ENCODE results near the gene AKR1C2. TPM values are rescaled to one million over a fixed set of nuclear protein-coding genes. Genes with fewer than 3 reads are reported as not detected.
"Not testable (repeated sequence)": the region's sequence is repeated elsewhere in the genome, so short reads cannot be mapped to it uniquely, and the experiment has no call there.

Gene AKR1C2
- total and polyA plus RNA-seq, 7 experiments from 2014 or later, result 0.15 TPM; not detected in 6

DNA sequence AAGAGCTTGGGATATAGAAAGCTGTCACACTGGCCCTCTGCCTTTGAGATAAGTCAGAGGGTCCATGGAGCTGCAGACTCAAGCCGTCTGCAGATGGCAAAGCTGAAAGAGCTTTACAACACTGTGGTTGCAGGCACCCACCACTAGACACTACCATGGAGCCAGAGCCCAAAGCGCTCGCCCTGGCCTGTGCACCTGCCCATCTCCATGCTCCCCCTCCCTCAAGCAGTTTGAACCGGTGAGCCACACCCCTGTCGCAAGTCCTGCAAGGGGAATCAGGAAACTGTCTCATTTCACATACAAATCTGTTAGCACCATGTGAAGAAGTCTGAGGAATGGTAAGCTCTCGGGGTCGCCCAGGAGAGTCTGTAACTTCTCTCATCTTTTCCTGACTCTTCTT, 6.4 kb upstream of the AKR1C2 start:
- H3K9me3 ChIP-seq (ENCODE audit: control insufficient read depth in 2 of 3, low read length in 3 of 3); H3K36me3 ChIP-seq (ENCODE audit: control insufficient read depth in 2 of 3, insufficient read depth in 3 of 3, low read length in 3 of 3); H3K4me1 Mint-ChIP-seq; H3K4me1 ChIP-seq (ENCODE audit: control insufficient read depth in 2 of 2, insufficient read depth in 2 of 2, low read length in 2 of 2); CTCF ChIA-PET; POLR2A ChIA-PET; H3K36me3 Mint-ChIP-seq; H3K27ac ChIP-seq (ENCODE audit: low read depth, low read length); DNase-seq; H3K4me3 Mint-ChIP-seq; H3K27ac Mint-ChIP-seq; H3K27me3 ChIP-seq (ENCODE audit: control insufficient read depth in 2 of 2, insufficient read depth in 2 of 2, low read length in 2 of 2); ATAC-seq; H3K4me3 ChIP-seq (ENCODE audit: low read length): not testable (repeated sequence)
- Mint-ChIP-seq H3K9me3 (peaks cover 0 to 13% (median 4%) of the 10 kb centered on the region in 11 donors), H3K27me3 (peaks cover 0 to 18% (median 6%) of the 10 kb centered on the region in 5 donors)
- intact Hi-C loops (cut with micrococcal nuclease), result loop anchor here in 1 of 2 donors (5.0 kb wide), 1 partner anchor 58 kb away; no protein-coding TSS in a partner anchor

DNA sequence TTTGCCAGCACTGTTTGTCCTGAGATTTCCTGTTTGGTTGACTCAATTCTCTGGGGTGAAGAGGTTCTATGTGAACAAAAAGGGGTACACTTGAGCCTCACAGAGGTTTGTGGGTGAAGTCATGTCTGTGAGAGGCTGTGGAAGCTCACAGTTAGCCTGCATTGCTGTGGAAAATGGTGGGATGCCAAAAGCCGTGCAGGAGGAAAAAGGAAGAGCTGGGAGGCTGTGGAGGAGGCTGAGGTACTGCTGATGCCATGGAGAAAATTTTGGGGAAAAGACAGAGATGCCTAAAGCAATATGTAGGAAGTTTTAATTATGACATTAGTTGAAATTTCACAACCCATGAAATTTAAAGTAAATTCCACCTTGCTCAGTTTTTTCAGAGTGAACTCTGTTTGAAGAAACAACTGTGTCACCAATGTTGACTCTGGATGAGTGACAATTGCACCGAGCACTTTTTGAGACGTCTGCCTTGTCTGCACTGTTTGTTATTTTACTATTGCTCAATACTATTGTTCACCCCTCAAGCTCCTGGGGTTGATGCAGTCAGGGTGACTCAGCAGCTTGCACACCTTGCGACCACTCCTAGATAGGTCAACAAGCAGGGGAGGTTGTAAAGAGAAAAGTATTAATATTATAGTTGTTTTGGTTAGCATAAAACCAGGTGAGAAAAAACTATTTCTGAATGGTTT, 5.3 kb upstream of the AKR1C2 start:
- H3K4me3 ChIP-seq (ENCODE audit: low read length); H3K4me3 Mint-ChIP-seq; H3K9me3 ChIP-seq (ENCODE audit: control insufficient read depth in 2 of 3, low read length in 3 of 3); H3K4me1 ChIP-seq (ENCODE audit: control insufficient read depth in 2 of 2, insufficient read depth in 2 of 2, low read length in 2 of 2); CTCF ChIA-PET; H3K27ac Mint-ChIP-seq; H3K4me1 Mint-ChIP-seq; H3K36me3 Mint-ChIP-seq; H3K27me3 ChIP-seq (ENCODE audit: control insufficient read depth in 2 of 2, insufficient read depth in 2 of 2, low read length in 2 of 2); H3K36me3 ChIP-seq (ENCODE audit: control insufficient read depth in 2 of 3, insufficient read depth in 3 of 3, low read length in 3 of 3); ATAC-seq; POLR2A ChIA-PET; DNase-seq; H3K27ac ChIP-seq (ENCODE audit: low read depth, low read length): not testable (repeated sequence)
- H3K9me3 Mint-ChIP-seq, result peaks cover 0 to 14% (median 4%) of the 10 kb centered on the region in 11 donors
- peaks cover 0 to 18% (median 6%) of the 10 kb centered on the region in 5 donors for H3K27me3 Mint-ChIP-seq
- intact Hi-C loops (cut with micrococcal nuclease), result loop anchor here in 1 of 2 donors (5.0 kb wide), 1 partner anchor 52 kb away; no protein-coding TSS in a partner anchor

DNA sequence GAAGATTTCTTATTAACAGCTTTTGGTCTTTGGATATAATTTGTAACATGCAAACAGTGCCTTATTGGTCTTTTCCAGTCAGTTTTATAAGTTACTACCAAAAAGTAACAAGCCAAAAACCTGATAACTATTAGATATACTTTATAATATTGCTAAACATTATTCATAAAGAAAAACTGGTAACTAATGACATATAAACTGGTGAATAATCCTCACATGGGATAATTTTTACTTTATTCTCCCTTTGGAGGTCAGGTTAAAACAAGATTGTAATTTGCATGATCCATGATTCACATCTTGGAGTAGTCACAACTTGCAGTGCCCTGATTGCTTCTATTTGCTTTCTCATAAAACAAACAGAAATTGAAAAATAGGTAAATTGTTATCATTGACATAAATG, 844 bp upstream of the AKR1C2 start:
- H3K4me3 ChIP-seq (ENCODE audit: low read length); intact Hi-C loops (cut with micrococcal nuclease); H3K9me3 ChIP-seq (ENCODE audit: control insufficient read depth in 2 of 3, low read length in 3 of 3); H3K36me3 ChIP-seq (ENCODE audit: control insufficient read depth in 2 of 3, insufficient read depth in 3 of 3, low read length in 3 of 3); ATAC-seq; H3K36me3 Mint-ChIP-seq; H3K27me3 ChIP-seq (ENCODE audit: control insufficient read depth in 2 of 2, insufficient read depth in 2 of 2, low read length in 2 of 2); H3K4me1 Mint-ChIP-seq; H3K4me3 Mint-ChIP-seq; H3K27ac Mint-ChIP-seq; CTCF ChIA-PET; H3K27ac ChIP-seq (ENCODE audit: low read depth, low read length); POLR2A ChIA-PET; H3K4me1 ChIP-seq (ENCODE audit: control insufficient read depth in 2 of 2, insufficient read depth in 2 of 2, low read length in 2 of 2); DNase-seq: not testable (repeated sequence)
- Mint-ChIP-seq H3K27me3 (peaks cover 0 to 10% (median 2%) of the 10 kb centered on the region in 5 donors), H3K9me3 (peaks cover 0 to 14% (median 4%) of the 10 kb centered on the region in 11 donors)

DNA sequence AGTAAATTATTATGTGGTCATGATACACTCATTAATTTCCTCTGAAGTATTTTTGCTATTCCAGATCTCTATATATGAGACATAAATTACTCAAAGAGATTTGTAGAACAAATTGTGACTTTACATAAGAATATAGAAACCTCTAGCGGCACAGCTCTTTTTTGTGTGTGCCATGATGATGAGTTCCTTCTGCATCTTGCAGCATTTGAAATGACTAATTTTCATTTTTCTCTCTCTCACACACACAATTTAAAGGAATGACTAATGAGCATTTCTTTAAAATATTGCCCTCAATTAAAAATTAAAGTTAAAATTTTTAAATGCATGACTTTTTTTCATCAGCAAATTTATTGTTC, 351 bp upstream of the AKR1C2 start:
- POLR2A ChIA-PET; H3K36me3 Mint-ChIP-seq; H3K4me1 ChIP-seq (ENCODE audit: control insufficient read depth in 2 of 2, insufficient read depth in 2 of 2, low read length in 2 of 2); H3K27me3 ChIP-seq (ENCODE audit: control insufficient read depth in 2 of 2, insufficient read depth in 2 of 2, low read length in 2 of 2); H3K4me1 Mint-ChIP-seq; H3K27ac Mint-ChIP-seq; H3K4me3 ChIP-seq (ENCODE audit: low read length); CTCF ChIA-PET; H3K36me3 ChIP-seq (ENCODE audit: control insufficient read depth in 2 of 3, insufficient read depth in 3 of 3, low read length in 3 of 3); H3K9me3 ChIP-seq (ENCODE audit: control insufficient read depth in 2 of 3, low read length in 3 of 3); DNase-seq; intact Hi-C loops (cut with micrococcal nuclease); H3K27ac ChIP-seq (ENCODE audit: low read depth, low read length); ATAC-seq; H3K4me3 Mint-ChIP-seq; H3K27me3 Mint-ChIP-seq: not testable (repeated sequence)
- H3K9me3 Mint-ChIP-seq, result peaks cover 0 to 14% (median 4%) of the 10 kb centered on the region in 11 donors

DNA sequence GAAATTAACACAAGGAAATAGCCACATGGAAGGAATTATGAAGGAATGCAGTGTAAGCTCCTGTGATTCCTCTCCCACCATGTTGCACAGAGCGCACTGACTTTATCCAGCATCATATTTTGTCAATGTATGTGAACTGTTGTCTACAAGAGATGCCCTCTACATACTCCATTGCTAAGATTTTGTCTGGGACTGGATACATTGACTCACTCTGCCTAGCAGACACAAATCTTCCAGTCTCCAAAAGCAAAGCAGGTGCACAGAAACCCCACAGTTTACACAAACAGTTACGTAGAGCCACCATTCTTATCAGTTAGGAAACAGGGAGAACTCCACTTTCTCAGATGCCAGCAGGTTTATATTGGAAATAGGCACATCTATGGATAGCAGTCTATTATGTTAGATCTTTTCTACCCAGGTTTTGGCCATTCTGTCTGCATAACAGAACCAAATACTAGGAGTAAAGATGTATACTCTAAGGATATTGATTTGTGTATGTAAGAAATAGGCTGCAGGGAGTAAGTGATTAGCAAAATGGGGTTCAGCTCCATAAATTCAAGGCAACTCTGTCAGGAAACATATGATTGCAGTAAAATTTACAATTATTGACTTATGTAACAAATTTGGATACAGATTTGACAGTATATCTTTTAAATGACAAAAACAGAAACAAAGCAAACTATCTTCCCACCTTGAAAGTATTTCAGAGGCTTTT, 1.5 kb downstream of the AKR1C2 start:
- Histone ChIP-seq H3K9me3 (ENCODE audit: control insufficient read depth in 2 of 3, low read length in 3 of 3) (no peaks in the 10 kb centered on the region), H3K4me3 (ENCODE audit: low read length) (no peak overlapping the region), H3K27me3 (ENCODE audit: control insufficient read depth in 2 of 2, insufficient read depth in 2 of 2, low read length in 2 of 2) (no peaks in the 10 kb centered on the region), H3K4me1 (ENCODE audit: control insufficient read depth in 2 of 2, insufficient read depth in 2 of 2, low read length in 2 of 2) (no peaks in the 10 kb centered on the region), H3K36me3 (ENCODE audit: control insufficient read depth in 2 of 3, insufficient read depth in 3 of 3, low read length in 3 of 3) (no peaks in the 10 kb centered on the region), H3K27ac (ENCODE audit: low read depth, low read length) (no peak overlapping the region)
- DNase-seq (no peak), ATAC-seq (no peak)
- H3K27me3 Mint-ChIP-seq, result peaks cover 0 to 7% (median 0%) of the 10 kb centered on the region in 5 donors
- peaks cover 0 to 4% (median 0%) of the 10 kb centered on the region in 5 donors for H3K36me3 Mint-ChIP-seq
- CTCF ChIA-PET, result interaction anchor here (0.7 to 1.1 kb wide), 2 partner anchors 20 to 56 kb away, joined by 3 read pairs; no protein-coding TSS in a partner anchor
- POLR2A ChIA-PET, result no interaction called here
- no peak overlapping the region for H3K27ac Mint-ChIP-seq
- intact Hi-C loops (cut with micrococcal nuclease), result no loop called here
- no peaks in the 10 kb centered on the region for H3K4me1 Mint-ChIP-seq
- no peak overlapping the region for H3K4me3 Mint-ChIP-seq
- H3K9me3 Mint-ChIP-seq, result peaks cover 0 to 14% (median 4%) of the 10 kb centered on the region in 11 donors

DNA sequence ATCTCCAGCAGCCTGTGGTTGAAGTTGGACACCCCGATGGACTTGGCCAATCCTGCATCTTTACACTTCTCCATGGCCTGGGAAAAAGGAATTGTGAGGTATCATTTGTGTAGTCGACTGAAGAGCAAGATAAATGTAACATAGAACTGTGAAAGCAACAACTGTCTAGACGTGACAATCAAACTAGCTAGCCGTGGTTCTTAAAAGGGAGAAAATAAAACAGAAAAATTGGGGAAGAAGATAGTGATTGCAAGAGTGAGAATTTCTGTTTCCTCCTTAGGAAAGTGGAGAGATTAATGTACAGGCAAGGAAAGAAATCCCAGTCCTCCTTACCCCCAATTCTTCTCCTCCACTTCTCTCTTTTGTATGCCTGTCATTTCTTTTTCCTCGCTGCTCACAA, 5.0 kb downstream of the AKR1C2 start:
- CTCF ChIA-PET, result no interaction called here
- Mint-ChIP-seq H3K27me3 (peaks cover 0 to 2% (median 0%) of the 10 kb centered on the region in 5 donors), H3K36me3 (no peaks in the 10 kb centered on the region), H3K4me1 (no peaks in the 10 kb centered on the region), H3K4me3 (no peak overlapping the region), H3K9me3 (no peaks in the 10 kb centered on the region), H3K27ac (no peak overlapping the region)
- ATAC-seq, result no peak
- Histone ChIP-seq H3K9me3 (ENCODE audit: control insufficient read depth in 2 of 3, low read length in 3 of 3) (no peaks in the 10 kb centered on the region), H3K4me3 (ENCODE audit: low read length) (no peak overlapping the region), H3K27ac (ENCODE audit: low read depth, low read length) (no peak overlapping the region), H3K36me3 (ENCODE audit: control insufficient read depth in 2 of 3, insufficient read depth in 3 of 3, low read length in 3 of 3) (no peaks in the 10 kb centered on the region), H3K27me3 (ENCODE audit: control insufficient read depth in 2 of 2, insufficient read depth in 2 of 2, low read length in 2 of 2) (no peaks in the 10 kb centered on the region), H3K4me1 (ENCODE audit: control insufficient read depth in 2 of 2, insufficient read depth in 2 of 2, low read length in 2 of 2) (no peaks in the 10 kb centered on the region)
- POLR2A ChIA-PET, result no interaction called here
- intact Hi-C loops (cut with micrococcal nuclease), result no loop called here
- DNase-seq, result no peak

DNA sequence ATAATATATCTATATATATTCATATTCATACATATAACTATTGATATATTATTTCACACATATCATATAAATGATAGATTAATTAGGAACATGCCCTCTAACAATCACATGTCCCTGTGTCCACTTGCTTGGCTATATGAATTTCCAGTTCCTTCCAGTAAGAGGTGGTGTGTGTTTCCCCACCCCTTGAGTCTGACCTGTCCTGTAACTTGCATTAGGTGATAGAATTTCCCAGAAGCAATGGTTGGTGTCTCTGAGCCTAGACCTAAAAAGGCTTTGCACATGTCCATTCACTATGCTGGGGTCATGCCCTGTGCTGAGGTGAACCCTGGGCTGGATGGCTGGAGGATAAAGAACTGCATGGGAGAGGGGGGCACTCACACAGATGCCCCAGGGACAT, 9.4 kb downstream of the AKR1C2 start:
- H3K36me3 ChIP-seq (ENCODE audit: control insufficient read depth in 2 of 3, insufficient read depth in 3 of 3, low read length in 3 of 3); DNase-seq; H3K27ac ChIP-seq (ENCODE audit: low read depth, low read length); H3K4me3 ChIP-seq (ENCODE audit: low read length); POLR2A ChIA-PET; ATAC-seq; H3K27me3 Mint-ChIP-seq; H3K9me3 Mint-ChIP-seq; H3K4me1 Mint-ChIP-seq; H3K27me3 ChIP-seq (ENCODE audit: control insufficient read depth in 2 of 2, insufficient read depth in 2 of 2, low read length in 2 of 2); CTCF ChIA-PET; H3K4me1 ChIP-seq (ENCODE audit: control insufficient read depth in 2 of 2, insufficient read depth in 2 of 2, low read length in 2 of 2); intact Hi-C loops (cut with micrococcal nuclease); H3K27ac Mint-ChIP-seq; H3K4me3 Mint-ChIP-seq; H3K9me3 ChIP-seq (ENCODE audit: control insufficient read depth in 2 of 3, low read length in 3 of 3); H3K36me3 Mint-ChIP-seq: not testable (repeated sequence)
